ENCODE results near the gene STAT3.

Gene STAT3

DNA sequence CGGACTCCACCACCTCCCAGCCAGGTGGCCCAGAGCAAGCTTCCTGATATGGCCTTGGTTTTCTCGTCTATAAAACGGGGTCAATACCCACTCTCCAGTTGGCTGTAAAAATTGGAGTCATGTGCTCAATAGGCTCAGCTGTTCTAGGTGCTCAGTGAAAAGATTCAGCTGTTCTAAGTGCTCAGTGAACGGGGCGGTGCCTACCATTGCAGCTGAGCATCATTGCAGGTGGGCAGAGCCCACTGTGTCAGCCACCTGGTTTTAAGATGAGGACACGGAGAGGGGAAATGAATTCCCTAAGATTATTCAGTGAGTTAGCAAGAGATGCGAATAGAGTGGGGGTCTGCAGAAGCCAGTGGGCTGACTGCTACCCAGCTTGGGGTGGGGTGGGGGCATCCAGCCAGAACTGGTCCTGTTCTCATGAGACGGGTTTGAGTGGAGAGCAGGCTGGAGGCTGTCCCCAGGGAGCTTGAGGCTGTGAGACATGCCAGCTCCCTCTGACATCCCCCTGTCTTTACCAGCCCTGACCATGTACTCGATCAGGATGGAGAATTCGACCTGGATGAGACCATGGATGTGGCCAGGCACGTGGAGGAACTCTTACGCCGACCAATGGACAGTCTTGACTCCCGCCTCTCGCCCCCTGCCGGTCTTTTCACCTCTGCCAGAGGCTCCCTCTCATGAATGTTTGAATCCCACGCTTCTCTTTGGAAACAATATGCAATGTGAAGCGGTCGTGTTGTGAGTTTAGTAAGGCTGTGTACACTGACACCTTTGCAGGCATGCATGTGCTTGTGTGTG lies 78.1 kb downstream of the STAT3 start:
- no peaks in the 10 kb centered on the region for H3K36me3 ChIP-seq (ENCODE audit: low read length)

GRCh38 chr17:42309142-42309541 lies 79.1 kb downstream of the STAT3 start:
- Histone ChIP-seq H2AFZ (ENCODE audit: low read depth, low read length, severe bottlenecking) (no peak overlapping the region), H3K79me2 (ENCODE audit: insufficient read depth, low read length) (no peaks in the 10 kb centered on the region), H3K4me3 (ENCODE audit: insufficient read depth, low read length, poor library complexity, severe bottlenecking) (no peak overlapping the region), H3K4me2 (ENCODE audit: low read depth, low read length, poor library complexity, severe bottlenecking) (no peak overlapping the region), H4K20me1 (ENCODE audit: low read depth, low read length) (no peaks in the 10 kb centered on the region), H3K9me2 (replicated peaks; ENCODE audit: insufficient read depth, low read length) (no peaks in the 10 kb centered on the region), H3F3A (ENCODE audit: insufficient read depth) (no peaks in the 10 kb centered on the region), H3K27ac (ENCODE audit: low read depth, low read length) (no peak overlapping the region), H3K27me3 (ENCODE audit: low read length) (no peaks in the 10 kb centered on the region), H3K36me3 (ENCODE audit: low read length) (no peaks in the 10 kb centered on the region), H3K9me3 (ENCODE audit: insufficient read depth, low read length) (no peaks in the 10 kb centered on the region), H3K9ac (ENCODE audit: low read length) (no peak overlapping the region)
- TF ChIP-seq CTCF (IDR thresholded peaks at IDR 0.05; ENCODE audit: insufficient read depth, low read length, poor library complexity, severe bottlenecking) = no peak
- no peak for TF ChIP-seq EZH2phosphoT487 (conservative IDR thresholded peaks at IDR 0.05; ENCODE audit: low read length)

More for the DNA sequence above, 78.1 kb downstream of the STAT3 start:
- H3K9ac ChIP-seq (ENCODE audit: low read length) = no peak overlapping the region
- H3K79me2 ChIP-seq (ENCODE audit: insufficient read depth, low read length) = no peaks in the 10 kb centered on the region
- no peak for TF ChIP-seq CTCF (IDR thresholded peaks at IDR 0.05; ENCODE audit: insufficient read depth, low read length, poor library complexity, severe bottlenecking)
- TF ChIP-seq EZH2phosphoT487 (conservative IDR thresholded peaks at IDR 0.05; ENCODE audit: low read length) = no peak
- no peaks in the 10 kb centered on the region for H3K27me3 ChIP-seq (ENCODE audit: low read length)
- H3K4me3 ChIP-seq (ENCODE audit: insufficient read depth, low read length, poor library complexity, severe bottlenecking) = no peak overlapping the region
- H3K9me2 ChIP-seq (replicated peaks; ENCODE audit: insufficient read depth, low read length) = no peaks in the 10 kb centered on the region
- no peak overlapping the region for H3K4me2 ChIP-seq (ENCODE audit: low read depth, low read length, poor library complexity, severe bottlenecking)
- H3K27ac ChIP-seq (ENCODE audit: low read depth, low read length) = no peak overlapping the region
- no peaks in the 10 kb centered on the region for H3K9me3 ChIP-seq (ENCODE audit: insufficient read depth, low read length)
- no peak overlapping the region for H2AFZ ChIP-seq (ENCODE audit: low read depth, low read length, severe bottlenecking)
- H3F3A ChIP-seq (ENCODE audit: insufficient read depth) = no peaks in the 10 kb centered on the region
- H4K20me1 ChIP-seq (ENCODE audit: low read depth, low read length) = no peaks in the 10 kb centered on the region

GRCh38 chr17:42308446-42308845 lies 79.8 kb downstream of the STAT3 start:
- Histone ChIP-seq H2AFZ (ENCODE audit: low read depth, low read length, severe bottlenecking) (no peak overlapping the region), H3F3A (ENCODE audit: insufficient read depth) (no peaks in the 10 kb centered on the region), H3K27ac (ENCODE audit: low read depth, low read length) (no peak overlapping the region), H3K9ac (ENCODE audit: low read length) (no peak overlapping the region), H3K36me3 (ENCODE audit: low read length) (no peaks in the 10 kb centered on the region), H3K79me2 (ENCODE audit: insufficient read depth, low read length) (no peaks in the 10 kb centered on the region), H3K4me2 (ENCODE audit: low read depth, low read length, poor library complexity, severe bottlenecking) (no peak overlapping the region), H4K20me1 (ENCODE audit: low read depth, low read length) (no peaks in the 10 kb centered on the region), H3K9me3 (ENCODE audit: insufficient read depth, low read length) (no peaks in the 10 kb centered on the region), H3K4me3 (ENCODE audit: insufficient read depth, low read length, poor library complexity, severe bottlenecking) (no peak overlapping the region), H3K27me3 (ENCODE audit: low read length) (no peaks in the 10 kb centered on the region), H3K9me2 (replicated peaks; ENCODE audit: insufficient read depth, low read length) (no peaks in the 10 kb centered on the region)
- no peak for TF ChIP-seq CTCF (IDR thresholded peaks at IDR 0.05; ENCODE audit: insufficient read depth, low read length, poor library complexity, severe bottlenecking)
- no peak for TF ChIP-seq EZH2phosphoT487 (conservative IDR thresholded peaks at IDR 0.05; ENCODE audit: low read length)

All from SU-DHL-6 (cell line).